Astrocyte (in vitro differentiated cells and primary cell): ENCODE measurements around the gene NFIL3.

ENCODE experiments used
- EZH2 ChIP-seq: IDR thresholded peaks from 2 replicates; pipeline ENCODE4 v1.6.1; 2012; ENCODE audit warnings: mild to moderate bottlenecking, low read length, inconsistent platforms; ENCODE audit not compliant: insufficient read depth
- TF ChIP-seq, protein P1 (sequence below): IDR thresholded peaks from 2 replicates; pipeline ENCODE4 v1.5.1; 2011; ENCODE audit warnings: low read depth, mild to moderate bottlenecking, inconsistent platforms, low read length, moderate library complexity; ENCODE audit not compliant: insufficient read depth

DNA sequence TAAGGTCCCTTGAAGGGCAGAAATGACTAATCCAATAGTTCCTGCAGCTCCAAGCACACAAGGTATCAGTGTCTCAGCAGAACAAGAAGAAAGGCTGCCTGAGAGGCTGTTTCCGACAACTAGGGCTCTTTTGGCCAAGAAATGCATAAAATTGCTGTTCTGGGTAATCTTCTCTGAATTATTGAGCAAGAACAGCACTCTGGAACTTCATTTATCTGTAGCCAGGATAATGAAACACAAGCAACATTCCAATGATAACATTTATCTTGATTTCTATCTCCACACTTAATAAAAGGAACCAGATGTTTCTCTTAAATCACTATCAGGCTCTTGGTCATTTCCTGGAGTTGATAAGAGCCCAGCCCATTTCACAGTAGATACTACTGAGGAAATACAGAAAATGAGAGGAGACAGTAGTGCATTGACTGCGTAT is 44.9 kb downstream of the NFIL3 start:
- TF ChIP-seq, protein P1, sequence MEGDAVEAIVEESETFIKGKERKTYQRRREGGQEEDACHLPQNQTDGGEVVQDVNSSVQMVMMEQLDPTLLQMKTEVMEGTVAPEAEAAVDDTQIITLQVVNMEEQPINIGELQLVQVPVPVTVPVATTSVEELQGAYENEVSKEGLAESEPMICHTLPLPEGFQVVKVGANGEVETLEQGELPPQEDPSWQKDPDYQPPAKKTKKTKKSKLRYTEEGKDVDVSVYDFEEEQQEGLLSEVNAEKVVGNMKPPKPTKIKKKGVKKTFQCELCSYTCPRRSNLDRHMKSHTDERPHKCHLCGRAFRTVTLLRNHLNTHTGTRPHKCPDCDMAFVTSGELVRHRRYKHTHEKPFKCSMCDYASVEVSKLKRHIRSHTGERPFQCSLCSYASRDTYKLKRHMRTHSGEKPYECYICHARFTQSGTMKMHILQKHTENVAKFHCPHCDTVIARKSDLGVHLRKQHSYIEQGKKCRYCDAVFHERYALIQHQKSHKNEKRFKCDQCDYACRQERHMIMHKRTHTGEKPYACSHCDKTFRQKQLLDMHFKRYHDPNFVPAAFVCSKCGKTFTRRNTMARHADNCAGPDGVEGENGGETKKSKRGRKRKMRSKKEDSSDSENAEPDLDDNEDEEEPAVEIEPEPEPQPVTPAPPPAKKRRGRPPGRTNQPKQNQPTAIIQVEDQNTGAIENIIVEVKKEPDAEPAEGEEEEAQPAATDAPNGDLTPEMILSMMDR: no peak
- TF ChIP-seq EZH2: no peak
